SJCRH30 (cell line): ENCODE data around the gene TCEAL1. TPM values are rescaled to one million over a fixed set of nuclear protein-coding genes. Genes with fewer than 3 reads are reported as not detected.

ENCODE experiments used
- total RNA-seq: library from RNA; depleted of rRNA; stranded (reverse); fragments of >200 nt; shearing (Covaris generic); gene quantifications from 2 replicates; pipeline ENCODE4 v1.2.3, GENCODE V29; 2014; rRNA removed

The TCEAL1 gene
- total RNA-seq, 1 experiment from 2014 or later: 56.1 TPM

Other genes with a start within 250 kb of the TCEAL1 start
- 0.04 TPM in 1 of 2 replicates, not detected in the other for gene RAB40A, start 109.5 kb upstream of the TCEAL1 start, total RNA-seq
- gene TCEAL4, start 43.5 kb upstream of the TCEAL1 start, total RNA-seq: 98.4 and 112 TPM in 2 replicates
- gene TCEAL3, start 21.0 kb upstream of the TCEAL1 start, total RNA-seq: 24.1 and 26.0 TPM in 2 replicates
- gene MORF4L2, start 57.7 kb downstream of the TCEAL1 start, total RNA-seq: 864 and 876 TPM in 2 replicates
- not detected in 2 replicates for gene TMEM31, start 81.9 kb downstream of the TCEAL1 start, total RNA-seq
- gene PLP1, start 147.9 kb downstream of the TCEAL1 start, total RNA-seq: not detected in 2 replicates
- gene RAB9B, start 203.3 kb downstream of the TCEAL1 start, total RNA-seq: 0.69 and 0.99 TPM in 2 replicates